Spinal cord (tissue), 10 donors: ENCODE measurements around the gene PAFAH2. TPM values are rescaled to one million over a fixed set of nuclear protein-coding genes. Genes with fewer than 3 reads are reported as not detected.

Source experiments
- DNase-seq, 6 donors: peaks; one replicate each; pipeline versions ENCODE4 v3.0.0 to v3.0.0-alpha.2; 2013 to 2015; ENCODE audit warnings: low spot score in 6 of 6, low read depth in 4 of 6
- H3K27ac ChIP-seq: one replicate; pipeline ENCODE4 v1.5.1; 2013; ENCODE audit warnings: low read depth, low read length, control low read depth
- H3K27me3 ChIP-seq: one replicate; pipeline ENCODE4 v1.6.1; 2013; ENCODE audit warnings: low read length; ENCODE audit not compliant: control insufficient read depth, insufficient read depth
- H3K36me3 ChIP-seq: one replicate; pipeline ENCODE4 v1.6.1; 2013; ENCODE audit warnings: low read length; ENCODE audit not compliant: control insufficient read depth, insufficient read depth
- H3K4me1 ChIP-seq: one replicate; pipeline ENCODE4 v1.6.1; 2013; ENCODE audit warnings: low read length; ENCODE audit not compliant: control insufficient read depth, insufficient read depth
- H3K4me3 ChIP-seq: one replicate; pipeline ENCODE4 v1.5.1; 2013; ENCODE audit warnings: low read depth, low read length, control low read depth
- H3K9me3 ChIP-seq: one replicate; pipeline ENCODE4 v1.6.1; 2013; ENCODE audit warnings: low read length; ENCODE audit not compliant: control insufficient read depth, insufficient read depth
- WGBS: methylation state at CpG from one replicate; pipeline ENCODE4 v1.1.5; 2013; ENCODE audit warnings: missing lambda C conversion rate; ENCODE audit not compliant: insufficient coverage; 5-methylcytosine and 5-hydroxymethylcytosine counted together
- polyA plus RNA-seq, 2 donors: library from polyadenylated mRNA; unstranded; fragments of 120-200 nt; gene quantifications; one replicate each; pipeline ENCODE4 v1.2.1, GENCODE V29; 2013; ENCODE audit not compliant: insufficient read length in 2 of 2
- total RNA-seq, 2 donors: library from RNA; depleted of rRNA in 1 of 2; stranded (reverse); fragments of 120-200 nt in 1 of 2; fragments of >200 nt in 1 of 2; gene quantifications; one replicate each; pipeline versions ENCODE4 v1.2.3 to v1.2.4, GENCODE V29; 2013 to 2014
- donor health status: healthy.

Gene PAFAH2
- total and polyA plus RNA-seq, 4 donors = 6.6 to 11.1 (median 8.1) TPM

- WGBS = 61% methylated on average over 16 of the region's 18 CpGs
- no peaks in the 10 kb centered on the region for H3K9me3 ChIP-seq
- H3K4me1 ChIP-seq = peaks cover 17% of the 10 kb centered on the region
- no peaks in the 10 kb centered on the region for H3K36me3 ChIP-seq
- no peaks in the 10 kb centered on the region for H3K27me3 ChIP-seq
- H3K27ac ChIP-seq = no peak overlapping the region
- no peak overlapping the region for H3K4me3 ChIP-seq
- peak in 2 of 6 donors; percentile 41 to 68 for DNase-seq
Measured at GRCh38 chr1:25999041-25999800, 1.4 kb upstream of the PAFAH2 start.

DNA sequence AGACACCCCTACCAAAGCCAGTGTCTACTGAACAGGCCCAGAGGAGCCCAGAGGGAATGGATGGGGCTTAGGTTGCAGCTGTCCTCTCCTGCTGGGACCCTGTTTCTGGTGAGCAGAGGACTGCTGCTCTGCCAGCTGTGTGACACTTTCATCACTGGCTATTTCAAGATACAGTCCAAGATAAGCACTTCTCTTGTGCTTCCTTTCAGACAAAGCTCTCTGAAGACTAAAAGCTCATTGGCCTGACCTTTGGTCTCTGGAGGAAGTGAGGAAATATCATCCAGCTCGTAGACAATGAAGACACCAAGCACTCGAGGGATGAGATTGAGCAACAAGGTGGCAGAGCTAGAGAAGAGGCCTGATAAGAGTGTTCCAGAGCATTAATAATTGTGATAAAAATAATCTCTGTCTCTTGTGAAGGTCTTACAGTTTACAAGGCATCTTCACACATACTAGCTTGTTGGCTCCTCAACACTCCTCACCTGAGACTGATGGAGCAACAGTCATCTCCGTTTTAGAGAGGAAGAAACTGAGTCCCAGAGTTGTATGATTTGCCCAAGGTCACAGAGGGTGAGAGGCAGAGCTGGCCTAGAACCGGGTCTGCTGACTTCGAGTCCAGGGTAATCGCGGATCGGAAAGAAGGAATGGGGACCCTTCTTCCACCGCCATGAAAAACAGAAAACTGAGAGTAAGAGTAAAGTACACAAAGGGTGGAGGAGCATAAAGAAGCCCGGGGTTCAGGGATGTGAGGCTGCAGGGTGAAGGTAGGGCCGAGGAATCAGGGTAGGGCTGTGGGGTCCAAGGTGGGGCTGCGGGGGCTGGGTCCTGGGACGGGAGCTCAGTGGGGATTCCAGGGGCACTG is 666 bp downstream of the PAFAH2 start:
- H3K4me3 ChIP-seq = peak overlapping the region; percentile 81
- peak in 2 of 6 donors; percentile 9 to 49 for DNase-seq
- no peaks in the 10 kb centered on the region for H3K27me3 ChIP-seq
- H3K36me3 ChIP-seq = no peaks in the 10 kb centered on the region
- peaks cover 17% of the 10 kb centered on the region for H3K4me1 ChIP-seq
- no peaks in the 10 kb centered on the region for H3K9me3 ChIP-seq
- H3K27ac ChIP-seq = peak overlapping the region; percentile 87
- WGBS = 7% methylated on average over 11 of the region's 13 CpGs

- H3K27me3 ChIP-seq = no peaks in the 10 kb centered on the region
- H3K9me3 ChIP-seq = no peaks in the 10 kb centered on the region
- no peak overlapping the region for H3K27ac ChIP-seq
- H3K36me3 ChIP-seq = no peaks in the 10 kb centered on the region
- H3K4me3 ChIP-seq = no peak overlapping the region
- DNase-seq = no peak
- peaks cover 17% of the 10 kb centered on the region for H3K4me1 ChIP-seq
- 100% methylated on average over 2 of the region's 3 CpGs for WGBS
Measured at GRCh38 chr1:25994402-25995150, 3.3 kb downstream of the PAFAH2 start.

- no peak for DNase-seq
- Histone ChIP-seq H3K27me3 (no peaks in the 10 kb centered on the region), H3K9me3 (no peaks in the 10 kb centered on the region), H3K36me3 (peaks cover 4% of the 10 kb centered on the region), H3K4me1 (peaks cover 12% of the 10 kb centered on the region), H3K27ac (no peak overlapping the region), H3K4me3 (no peak overlapping the region)
- WGBS = 70% methylated on average over 7 of the region's 8 CpGs
Measured at GRCh38 chr1:25993197-25993951, 4.5 kb downstream of the PAFAH2 start.

DNA sequence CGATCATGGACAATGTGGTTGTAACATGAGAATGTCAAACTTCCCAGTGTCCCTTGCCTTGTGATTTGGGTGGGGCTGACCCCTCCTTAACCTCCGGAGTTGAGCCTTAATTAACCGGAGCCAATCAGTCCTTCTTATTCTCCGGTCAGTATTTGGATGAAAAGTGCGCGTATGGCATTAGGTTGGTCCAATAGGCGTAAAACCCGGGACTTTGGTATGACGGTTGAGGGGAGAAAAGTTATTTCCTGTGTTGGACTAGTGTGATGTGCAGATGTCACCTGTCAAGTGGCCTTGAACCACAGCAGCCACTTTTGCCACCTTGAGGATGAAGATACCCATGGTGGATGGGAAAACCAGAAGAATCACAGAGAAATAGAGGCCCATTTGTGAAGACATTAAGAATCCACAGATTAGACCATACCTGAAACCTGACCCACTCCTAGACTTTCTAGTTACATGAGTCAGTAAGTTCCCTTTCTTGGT is 5.1 kb downstream of the PAFAH2 start:
- no peak for DNase-seq
- H3K27ac ChIP-seq = no peak overlapping the region
- H3K27me3 ChIP-seq = no peaks in the 10 kb centered on the region
- WGBS = 86% methylated on average over 8 of the region's 9 CpGs
- H3K4me1 ChIP-seq = peaks cover 10% of the 10 kb centered on the region
- peaks cover 4% of the 10 kb centered on the region for H3K36me3 ChIP-seq
- H3K9me3 ChIP-seq = no peaks in the 10 kb centered on the region
- H3K4me3 ChIP-seq = no peak overlapping the region

- no peaks in the 10 kb centered on the region for H3K9me3 ChIP-seq
- H3K36me3 ChIP-seq = peaks cover 7% of the 10 kb centered on the region
- no peaks in the 10 kb centered on the region for H3K27me3 ChIP-seq
- no peak overlapping the region for H3K4me3 ChIP-seq
- peaks cover 4% of the 10 kb centered on the region for H3K4me1 ChIP-seq
- no peak overlapping the region for H3K27ac ChIP-seq
- 75% methylated on average over 2 of the region's 5 CpGs for WGBS
- no peak for DNase-seq
Measured at GRCh38 chr1:25991937-25992688, 5.8 kb downstream of the PAFAH2 start.

DNA sequence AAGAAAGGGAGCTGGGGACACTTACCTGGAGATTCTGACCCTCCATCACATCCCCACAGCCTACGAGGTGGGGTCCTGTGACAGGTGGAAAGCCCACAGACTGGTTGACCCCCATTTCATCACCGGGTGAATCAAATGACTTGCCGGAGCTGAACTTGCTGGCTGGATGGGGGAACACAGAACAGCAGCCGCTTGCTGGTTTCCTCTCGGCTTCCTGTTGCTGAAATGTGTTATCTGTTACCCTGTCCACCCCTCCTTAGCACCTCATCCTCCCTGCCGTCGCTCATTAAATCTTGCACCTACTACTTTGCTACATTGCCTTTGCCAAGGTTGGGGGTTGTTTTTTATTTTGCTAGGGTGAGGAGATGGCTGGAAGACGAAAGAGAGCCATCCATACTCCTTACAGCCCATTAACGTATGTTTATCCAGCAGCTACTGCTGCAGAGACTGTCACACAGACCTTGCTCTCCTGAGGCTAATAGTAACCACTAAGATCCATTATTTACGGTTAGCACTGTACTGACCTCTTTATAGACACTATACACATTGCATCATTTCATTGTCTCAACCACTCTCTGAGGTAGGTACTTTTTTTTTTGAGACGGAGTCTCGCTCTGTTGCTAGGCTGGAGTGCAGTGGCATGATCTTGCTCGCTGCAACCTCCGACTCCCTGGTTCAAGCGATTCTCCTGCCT is 7.0 kb downstream of the PAFAH2 start:
- 78% methylated on average over 11 of the region's 15 CpGs for WGBS
- no peaks in the 10 kb centered on the region for H3K4me1 ChIP-seq
- H3K27ac ChIP-seq = no peak overlapping the region

GRCh38 chr1:25990251-25990650 is 7.6 kb downstream of the PAFAH2 start:
- no peaks in the 10 kb centered on the region for H3K27me3 ChIP-seq
- DNase-seq = no peak
- 81% methylated on average over 2 of the region's 6 CpGs for WGBS
- H3K4me1 ChIP-seq = no peaks in the 10 kb centered on the region
- H3K27ac ChIP-seq = no peak overlapping the region
- peaks cover 9% of the 10 kb centered on the region for H3K36me3 ChIP-seq
- no peak overlapping the region for H3K4me3 ChIP-seq
- H3K9me3 ChIP-seq = no peaks in the 10 kb centered on the region

More for the DNA sequence above, 7.0 kb downstream of the PAFAH2 start:
- Histone ChIP-seq H3K36me3 (peaks cover 9% of the 10 kb centered on the region), H3K9me3 (no peaks in the 10 kb centered on the region), H3K4me3 (no peak overlapping the region), H3K27me3 (no peaks in the 10 kb centered on the region)
- DNase-seq = peak in 1 of 6 donors; percentile 25
